COLO829 (cell line): ENCODE measurements around the gene HTRA3.

ENCODE experiments used
- DNase-seq: peaks from one replicate; pipeline ENCODE4 v3.0.0; 2012; ENCODE audit warnings: low spot score

HTRA3 gene

DNA sequence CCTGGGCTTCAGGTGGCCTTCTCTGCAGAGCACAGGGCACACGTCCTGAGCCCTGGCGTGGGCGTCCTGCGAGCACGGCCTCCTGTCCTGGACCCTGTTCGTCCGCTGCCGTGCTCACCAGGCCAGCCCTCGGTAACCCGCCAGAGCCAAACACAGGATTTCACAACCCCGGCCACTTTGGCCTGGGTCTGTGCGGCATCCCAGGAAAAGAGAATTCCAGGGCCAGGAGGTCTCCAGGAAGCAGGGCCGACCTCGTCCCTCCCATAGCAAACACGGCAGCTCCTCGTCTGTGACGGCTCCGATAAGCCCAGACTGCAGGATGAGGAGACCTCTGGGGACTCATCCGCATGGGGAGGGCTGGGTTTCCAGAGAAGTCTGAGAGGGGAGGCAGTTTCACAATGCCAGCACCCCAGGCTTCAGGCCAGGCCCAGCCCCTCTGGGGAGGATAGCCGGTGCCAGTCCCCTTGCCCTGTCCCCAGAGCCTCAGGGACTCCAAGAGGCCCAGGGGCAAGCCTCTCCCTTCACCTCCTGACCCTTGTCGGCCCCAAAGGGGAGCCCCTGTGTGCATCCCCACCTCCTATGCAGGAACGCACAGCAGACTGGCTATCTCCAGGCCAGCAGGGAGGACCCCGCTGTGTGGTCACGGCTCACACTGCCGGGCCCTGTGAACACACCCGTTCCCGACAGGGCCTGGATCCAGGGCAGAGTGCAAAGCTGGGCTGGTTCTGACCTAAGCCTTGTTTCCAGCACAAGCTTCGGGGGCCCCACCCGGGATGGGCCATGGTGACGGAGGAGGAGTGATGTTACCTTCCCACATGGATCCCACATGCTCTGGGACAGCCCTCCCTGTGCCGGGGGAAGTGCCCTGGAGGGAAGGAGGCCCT, 22.3 kb upstream of the HTRA3 start:
- DNase-seq: no peak

DNA sequence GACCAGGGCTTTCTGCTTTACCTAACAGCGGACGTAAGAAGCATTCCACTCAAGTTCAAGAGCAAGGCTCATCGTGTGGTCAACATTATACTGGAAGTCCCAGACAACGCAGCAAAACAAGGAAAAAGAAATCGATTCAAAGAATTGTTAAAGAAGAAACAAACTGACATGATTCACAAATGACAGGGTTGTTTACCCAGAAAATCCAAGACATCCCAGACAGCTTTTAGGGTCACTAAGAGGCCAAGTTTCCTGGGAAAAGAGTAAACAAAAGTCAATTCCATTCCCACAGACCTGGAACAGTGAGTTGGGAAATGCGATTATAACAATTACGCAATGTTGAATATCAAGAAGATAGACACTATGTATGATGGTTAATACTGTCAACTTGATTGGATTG, 21.5 kb upstream of the HTRA3 start:
- no peak for DNase-seq

DNA sequence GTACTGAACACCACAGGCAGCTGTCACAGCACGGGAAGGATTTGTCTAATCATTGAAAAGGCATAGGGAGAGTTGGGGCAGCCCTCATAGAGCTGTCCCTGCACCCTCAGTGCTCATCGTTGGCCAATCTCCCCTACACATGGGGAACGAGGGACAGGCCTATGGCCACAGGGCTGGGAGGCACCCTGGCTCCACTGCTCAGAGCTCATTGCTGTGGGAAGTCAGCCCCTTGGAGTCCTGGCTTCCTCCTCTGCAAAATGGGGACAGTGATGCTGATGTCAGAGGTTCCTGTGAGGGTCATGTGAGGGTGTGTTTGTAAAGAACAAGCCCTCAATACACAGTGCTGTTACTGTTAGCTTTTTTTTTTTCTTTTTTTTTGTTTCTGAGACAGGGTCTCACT, 19.3 kb upstream of the HTRA3 start:
- no peak for DNase-seq

DNA sequence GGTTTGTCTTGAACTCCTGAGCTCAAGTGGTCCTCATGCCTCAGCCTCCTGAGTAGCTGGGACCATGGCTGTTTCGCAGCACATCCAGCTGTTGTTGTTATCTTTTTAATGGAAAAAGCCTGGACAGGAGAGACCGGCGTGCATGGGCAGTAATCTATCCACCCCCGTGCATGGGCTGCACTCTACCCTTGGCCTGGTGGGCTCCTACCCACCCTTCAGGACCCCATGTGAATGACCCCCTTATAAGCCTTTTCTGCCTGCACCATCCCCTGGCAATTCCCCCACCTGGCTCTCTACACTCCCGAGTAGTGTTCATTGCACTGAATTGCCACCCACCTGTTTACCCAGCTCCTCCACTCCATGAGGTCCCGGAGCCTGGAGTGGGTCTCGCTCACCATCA, 18.9 kb upstream of the HTRA3 start:
- no peak for DNase-seq

DNA sequence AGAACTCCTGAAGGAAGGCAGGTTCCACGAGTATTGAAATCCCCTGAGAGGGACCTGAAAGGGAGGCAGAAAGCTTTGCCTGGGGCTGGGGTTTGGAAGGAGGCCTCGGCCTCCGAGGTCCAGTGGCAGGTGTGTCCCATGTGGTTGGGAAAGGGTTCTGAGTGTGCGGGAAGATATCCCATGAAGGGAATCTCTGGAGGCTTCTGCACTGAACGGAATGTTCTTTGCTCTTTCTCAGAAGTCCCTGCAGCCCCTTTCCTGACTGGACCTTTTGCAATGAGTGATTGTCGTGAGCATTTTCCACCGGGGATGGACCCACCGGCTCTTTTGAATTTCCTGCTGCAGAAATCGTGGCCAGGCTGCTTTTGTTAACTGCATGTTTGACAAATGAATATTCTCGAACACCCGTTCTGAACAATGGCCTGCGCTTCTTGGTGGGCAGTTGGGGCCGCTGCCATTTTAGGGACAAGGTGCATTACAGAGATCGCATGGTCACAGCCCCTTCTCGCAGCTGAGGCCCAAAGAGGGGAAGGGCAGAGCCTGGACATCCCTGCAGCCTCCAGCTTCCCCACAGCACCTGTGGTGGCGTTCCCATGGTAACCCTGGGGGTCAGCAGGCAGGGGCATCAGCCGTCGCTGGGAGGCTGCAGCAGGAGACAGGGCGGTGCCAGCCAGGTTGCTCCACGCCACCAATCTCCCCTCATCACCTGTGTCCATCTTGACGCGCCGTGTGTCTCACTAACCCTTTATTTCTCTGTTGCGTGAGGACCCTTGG, 18.3 kb upstream of the HTRA3 start:
- DNase-seq: no peak

DNA sequence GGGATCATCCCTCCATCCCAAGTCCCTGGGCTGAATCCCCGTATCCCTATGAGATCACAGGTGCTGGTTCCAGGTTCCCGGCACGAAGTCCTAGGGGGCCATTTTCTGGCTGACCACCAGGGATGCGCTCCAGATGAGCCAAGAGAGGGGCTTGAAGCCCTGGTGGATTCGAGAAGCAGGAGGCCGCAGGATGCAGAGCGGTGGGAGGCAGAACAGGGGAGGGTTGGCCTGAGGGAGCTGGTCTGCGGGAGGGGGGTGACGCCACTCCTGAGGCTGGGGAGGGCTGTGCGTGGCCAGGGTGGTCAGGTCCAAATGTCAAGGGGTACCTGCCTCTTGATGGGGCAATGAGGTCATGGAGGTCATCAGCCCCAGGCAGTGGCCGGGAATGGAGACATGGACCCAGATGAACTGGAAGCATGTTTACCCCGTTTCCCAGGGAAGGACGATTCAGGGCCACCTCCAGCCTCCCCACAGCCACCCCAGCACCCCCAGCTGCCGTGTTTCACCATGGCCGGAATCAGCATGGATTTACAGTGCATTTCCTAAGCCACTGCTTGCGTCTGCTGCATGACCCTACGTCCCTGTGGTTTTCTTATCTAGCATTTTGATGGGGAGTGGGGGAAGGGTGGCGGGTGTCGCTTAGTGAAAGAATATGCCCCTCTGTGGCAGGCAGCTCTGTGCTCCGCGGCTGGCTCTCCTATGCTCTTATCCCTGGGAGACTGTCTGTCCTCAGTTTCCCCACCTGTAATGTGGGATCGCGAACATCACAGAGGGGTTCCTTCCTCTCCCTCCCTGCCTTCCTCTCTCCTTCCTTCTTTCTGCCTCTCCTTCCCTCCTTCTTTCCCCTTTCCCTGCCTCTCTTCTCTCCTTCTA, 17.0 kb upstream of the HTRA3 start:
- no peak for DNase-seq

DNA sequence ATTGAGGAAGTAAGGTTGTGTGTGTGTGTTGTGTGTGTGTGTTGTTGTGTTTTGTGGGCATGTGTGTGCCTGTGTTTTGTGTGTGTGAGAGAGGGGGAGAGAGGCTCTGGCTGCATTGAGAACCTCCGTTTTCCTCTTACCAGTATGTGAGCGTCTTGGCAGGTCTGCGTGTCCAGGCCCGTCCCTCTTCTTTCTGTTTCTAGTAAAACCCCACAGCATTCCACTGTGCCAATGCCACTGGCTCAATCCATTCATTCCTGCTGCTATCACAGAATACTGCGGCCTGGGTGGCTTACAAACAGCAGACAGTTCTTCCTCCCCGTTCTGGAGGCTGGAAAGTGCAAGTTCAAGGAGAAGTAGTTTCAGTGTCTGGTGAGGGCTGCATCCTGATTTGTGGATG, 15.5 kb upstream of the HTRA3 start:
- DNase-seq: no peak

DNA sequence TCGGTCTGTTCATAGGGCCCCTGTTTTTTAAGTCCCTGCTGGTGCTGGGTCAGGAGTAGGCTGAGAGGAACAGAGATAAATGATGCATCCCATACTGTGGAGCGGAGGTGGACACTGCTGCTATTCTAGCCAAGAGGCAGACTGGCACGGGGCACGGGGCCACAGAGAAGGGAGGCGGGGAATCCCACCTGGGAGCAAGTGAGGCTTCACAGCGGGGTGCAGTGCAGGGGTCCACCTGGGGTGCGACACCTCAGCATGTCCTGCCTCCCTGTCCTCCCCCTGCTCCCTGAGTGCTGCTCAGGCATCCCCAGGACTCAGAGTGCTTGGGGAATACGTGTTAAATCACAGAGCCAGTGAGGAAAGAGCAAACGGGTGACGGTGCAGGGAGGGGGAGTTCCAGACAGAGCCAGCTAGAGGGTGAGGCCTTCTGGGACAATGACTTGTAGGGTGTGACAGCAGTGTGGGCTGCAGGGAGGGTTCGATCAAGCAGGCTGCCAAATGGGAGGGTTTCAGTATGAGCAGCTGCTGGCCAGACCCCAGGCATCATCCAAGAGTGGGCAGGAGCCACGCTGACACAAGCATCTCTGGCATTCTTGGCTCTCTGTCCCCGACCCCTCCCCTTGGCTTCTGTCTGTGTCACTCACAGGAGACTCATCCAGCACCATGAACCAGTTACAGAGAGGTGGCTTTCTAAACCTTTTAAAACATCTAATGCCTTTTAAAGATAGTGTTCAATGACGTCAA, 13.7 kb upstream of the HTRA3 start:
- DNase-seq: no peak

DNA sequence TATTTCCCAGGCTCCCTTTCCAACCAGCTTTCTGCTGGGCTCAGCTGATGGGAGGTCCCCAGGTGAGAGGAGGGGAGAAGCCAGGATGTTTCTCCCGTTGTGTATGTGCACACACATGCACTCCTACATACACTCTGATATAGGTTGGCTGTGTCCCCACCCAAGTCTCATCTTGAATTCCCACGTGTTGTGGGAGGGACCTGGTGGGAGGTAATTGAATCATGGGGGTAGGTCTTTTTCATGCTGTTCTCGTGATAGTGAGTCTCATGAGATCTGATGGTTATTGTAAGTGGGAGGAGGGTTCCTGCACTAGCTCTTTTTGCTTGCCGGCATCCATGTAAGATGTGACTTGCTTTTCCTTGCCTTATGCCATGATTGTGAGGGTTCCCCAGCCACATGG, 11.7 kb upstream of the HTRA3 start:
- DNase-seq: no peak

DNA sequence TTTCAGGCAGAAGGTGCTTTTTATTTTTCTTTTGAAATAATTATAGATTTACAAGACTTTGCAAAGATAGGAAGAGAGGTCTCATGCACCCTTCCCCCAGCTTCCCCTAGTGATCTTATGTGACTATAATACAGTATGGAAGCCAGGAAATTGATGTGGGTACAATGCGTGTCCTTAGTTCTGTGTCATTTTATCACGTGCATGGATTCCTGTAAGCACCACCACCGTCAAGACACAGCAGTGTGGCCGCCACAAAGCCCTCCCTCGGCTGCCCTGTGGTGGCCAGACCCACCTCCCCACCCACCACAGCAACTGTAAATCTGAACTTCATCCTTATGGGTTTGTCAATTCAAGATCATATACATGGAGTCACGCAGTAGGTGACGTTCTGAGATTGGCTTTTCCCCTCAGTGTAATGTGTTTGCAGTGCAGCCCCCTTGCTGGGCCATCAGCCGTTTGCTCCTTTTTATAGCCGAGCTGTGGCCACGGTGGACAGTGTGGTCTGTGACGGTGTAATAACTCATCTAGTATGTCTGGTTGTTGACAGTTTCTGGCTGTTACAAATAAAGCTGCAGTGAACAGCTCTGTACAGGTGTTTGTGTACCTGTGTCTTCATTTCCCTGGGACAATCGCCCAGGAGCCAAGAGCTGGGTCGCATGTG, 10.9 kb upstream of the HTRA3 start:
- DNase-seq: no peak

DNA sequence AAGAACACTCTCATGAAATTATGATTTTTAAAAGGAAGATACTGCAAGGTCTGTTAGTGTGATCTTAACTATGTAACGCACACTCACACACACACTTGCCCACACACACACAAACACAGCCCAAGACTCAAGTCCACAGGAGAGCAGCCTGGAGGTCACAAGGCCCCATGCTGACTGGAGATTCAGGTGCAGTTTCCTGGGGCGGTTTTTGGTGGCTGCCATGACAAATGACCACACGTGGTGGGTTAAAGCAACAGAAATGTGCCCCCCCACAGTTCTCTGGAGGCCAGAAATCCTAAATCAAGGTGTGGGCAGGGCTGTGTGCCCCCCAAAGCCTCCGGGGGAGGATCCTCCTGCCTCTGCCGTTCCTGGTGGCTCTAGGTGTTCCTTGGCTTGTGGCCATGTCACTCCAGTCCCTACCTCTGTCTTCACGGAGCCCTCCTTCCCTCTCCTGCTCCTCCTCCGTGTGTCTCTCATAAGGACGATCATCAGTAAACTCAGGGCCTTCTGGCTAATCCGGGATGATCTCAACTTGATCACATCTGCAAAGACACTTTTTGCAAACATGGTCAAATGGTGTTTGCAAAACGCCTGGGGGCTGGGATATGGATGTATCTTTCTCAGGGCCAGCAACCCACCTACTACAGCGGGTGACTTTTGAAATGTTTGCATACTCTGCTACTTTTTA, 9.7 kb upstream of the HTRA3 start:
- DNase-seq: no peak

DNA sequence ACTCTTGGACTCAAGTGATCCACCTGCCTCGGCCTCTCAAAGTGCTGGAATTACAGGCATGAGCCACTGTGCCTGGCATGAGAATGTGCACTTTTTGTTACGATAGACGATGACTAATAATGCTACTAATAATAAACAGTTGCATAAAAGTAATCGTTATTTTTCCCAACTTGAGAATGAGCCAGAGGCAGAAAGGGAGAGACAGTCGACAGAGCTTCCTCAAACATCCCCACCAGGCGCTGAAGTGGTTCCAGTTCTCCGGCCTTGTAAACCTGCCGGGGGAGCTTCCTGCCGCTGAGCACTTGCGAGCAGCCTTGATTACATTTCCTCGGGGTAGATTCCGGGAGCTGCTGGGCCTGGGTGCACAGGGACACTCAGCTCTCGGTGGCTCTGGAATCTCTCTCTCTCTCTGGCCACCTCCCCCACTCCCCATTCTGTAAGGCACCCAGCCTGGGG, 8.9 kb upstream of the HTRA3 start:
- DNase-seq: no peak

DNA sequence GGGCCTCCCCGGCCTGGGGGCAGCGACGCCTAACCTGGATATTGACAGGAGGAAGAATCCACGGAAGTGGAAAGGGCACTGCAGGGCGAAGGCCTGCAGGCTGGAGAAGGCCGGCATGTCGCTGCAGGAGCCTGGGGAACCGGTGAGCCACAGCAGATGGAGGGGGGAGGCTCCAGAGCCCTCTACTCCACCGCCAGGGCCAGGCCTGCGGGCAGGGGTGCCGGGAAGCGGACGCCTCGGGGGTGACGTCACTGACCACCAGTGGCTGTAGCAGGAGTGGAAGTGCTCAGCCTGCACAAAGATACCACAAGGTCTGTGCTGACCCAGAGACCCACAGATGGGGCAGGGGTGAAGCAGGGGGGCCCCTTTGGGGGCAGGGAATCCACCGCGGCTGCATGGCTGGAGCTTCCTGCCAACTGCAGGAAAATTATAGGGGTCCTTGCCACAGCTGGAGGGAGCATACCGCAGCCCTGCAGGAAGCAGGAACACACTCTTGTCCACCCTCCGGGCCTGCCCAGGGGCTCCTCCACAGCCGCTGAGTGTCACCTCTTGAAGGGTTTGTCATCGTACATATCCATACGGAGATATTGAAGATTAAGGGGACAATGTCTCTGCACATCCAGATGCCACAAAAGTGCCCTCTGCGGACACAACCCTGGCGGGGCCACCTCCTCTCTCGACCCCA, 7.6 kb upstream of the HTRA3 start:
- DNase-seq: no peak

DNA sequence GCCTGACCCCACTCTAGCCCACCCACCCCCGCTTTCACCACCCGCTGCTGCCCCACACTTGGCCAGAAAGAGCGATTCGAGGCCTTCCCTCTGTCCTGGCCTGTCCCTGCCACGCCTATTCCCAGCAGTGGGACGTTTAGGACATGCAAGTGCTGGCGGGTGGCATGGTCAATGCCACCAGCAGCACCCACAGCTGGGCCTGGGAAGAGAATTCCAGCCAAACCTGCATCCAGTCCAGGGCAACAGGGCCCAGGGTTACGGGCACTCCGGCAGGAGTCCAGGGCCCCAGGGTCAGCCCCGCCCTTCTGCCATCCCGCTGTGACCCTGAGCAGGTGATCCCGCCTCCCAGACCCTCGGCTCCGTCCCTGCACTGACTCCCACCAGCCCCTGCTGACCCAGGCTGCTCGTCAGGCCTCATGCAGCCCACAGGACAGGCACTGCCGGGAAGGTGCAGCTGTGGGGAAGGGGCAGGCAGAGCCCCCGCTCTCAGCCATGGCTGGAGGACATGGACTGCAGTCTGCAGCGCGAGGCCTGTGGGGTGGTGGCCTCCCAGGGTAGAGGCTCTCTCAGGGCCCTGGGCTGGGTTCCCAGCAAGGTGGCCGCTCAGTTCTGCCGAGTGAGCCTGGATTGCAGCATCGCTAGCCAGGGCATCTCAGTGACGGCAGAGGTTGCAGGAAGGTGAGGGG, 6.8 kb upstream of the HTRA3 start:
- DNase-seq: no peak

DNA sequence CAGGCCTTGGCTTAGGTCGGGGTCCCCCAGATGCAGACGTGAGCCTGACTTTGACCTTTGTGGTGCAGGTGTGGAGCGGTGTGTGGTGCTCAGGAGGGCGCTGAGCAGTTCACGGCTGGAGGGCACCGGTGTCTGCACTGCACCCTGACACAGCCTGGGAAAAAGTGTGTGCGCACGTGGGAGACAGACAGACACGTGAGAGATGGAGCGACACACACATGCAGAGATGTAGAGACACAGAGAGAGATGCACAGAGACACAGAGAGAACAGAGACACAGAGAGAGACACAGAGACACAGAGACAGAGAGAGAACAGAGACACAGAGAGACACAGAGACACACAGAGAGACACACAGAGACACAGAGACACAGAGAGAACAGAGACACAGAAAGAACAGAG, 6.2 kb upstream of the HTRA3 start:
- no peak for DNase-seq

DNA sequence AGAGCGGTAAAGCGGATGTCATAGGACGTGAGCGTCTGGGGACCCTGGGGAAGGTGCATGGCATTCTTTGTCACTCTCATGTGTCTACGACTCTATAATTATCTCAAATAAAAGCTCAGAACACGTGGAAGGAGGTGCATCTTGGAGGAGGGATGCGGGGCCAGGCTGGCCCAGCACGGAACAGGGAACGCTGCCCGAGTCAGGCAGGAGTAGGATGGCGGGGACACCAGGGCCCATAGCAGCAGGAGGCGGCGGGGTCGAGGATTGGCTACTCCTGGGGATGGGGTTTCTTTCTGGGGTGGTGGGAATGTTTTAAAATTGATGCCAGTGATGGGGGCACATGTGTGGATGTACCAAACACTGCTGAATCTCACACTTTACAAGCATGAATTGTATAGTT, 5.4 kb upstream of the HTRA3 start:
- no peak for DNase-seq

DNA sequence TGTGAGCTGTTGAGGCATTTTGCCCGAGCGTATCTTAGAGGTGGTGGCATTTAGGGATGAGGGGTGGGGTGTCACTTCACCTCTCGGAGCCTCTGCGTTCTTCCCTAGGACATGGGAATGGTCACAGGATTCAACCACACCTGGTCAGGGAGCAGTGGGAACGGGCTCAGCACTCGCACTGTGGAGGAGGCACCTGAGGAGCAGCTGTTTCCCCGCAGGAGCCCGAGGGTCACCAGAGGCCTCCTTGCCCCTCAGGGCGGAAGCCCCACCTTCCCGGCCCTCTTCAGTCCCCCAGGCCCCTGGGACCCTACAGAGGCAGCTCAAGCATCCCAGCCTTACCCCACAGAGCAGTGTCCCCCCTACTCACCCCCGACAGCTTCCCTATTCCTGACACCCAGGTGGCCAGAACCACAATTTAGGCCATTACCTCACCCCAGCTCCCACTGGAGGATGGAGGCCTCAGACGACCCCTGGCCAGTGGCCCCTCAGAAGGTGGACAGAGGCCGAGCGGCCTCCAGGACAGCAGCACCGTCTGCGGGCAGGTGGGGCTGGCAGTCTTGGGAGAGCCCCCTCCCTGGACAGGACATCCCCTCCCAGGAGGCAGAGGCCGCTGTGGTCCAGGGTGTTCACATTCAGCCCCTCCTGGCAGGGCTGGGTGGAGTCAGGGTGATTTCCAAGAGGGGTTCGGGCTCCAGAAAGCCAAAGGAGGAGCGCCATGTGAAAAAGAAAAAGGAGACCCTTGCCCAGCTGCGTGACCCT, 4.2 kb upstream of the HTRA3 start:
- DNase-seq: no peak

DNA sequence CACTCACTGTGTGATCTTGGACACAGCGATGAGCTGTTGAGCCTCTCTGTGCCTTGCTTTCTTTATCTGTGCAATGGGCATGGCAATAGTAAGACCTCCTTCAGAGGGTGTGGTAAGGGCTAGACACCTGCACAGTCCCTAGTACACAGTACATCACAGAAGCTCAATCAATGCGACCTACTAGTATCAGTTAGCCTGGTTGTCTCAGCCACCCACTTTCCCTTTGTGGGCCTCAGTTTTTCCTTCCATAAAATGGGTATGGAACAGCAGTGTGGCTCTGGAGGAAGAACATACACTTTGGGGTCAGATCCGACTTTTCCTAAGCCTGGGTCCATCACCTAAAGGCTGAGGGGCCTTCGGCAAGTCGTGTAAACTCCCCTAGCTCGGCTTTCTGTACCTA, 3.5 kb upstream of the HTRA3 start:
- no peak for DNase-seq

DNA sequence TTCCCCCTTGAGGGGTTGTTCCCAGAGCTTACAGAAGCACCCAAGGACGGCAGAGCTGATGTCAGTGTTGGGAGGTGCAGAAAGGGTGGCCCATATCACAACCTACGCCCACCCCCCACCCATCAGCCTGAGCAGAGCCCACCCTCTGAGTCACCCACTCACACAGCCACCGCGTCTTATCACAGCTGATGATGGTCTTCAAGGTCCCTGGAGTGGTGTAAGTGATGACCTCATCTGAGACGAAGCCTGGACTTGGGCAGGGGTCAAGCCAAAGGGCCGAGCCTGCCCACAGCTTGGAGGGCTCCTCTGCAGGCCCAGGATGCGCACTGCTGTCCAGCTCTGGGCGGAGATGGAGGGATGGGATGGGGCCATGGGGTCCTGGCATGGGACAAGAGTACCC, 3.0 kb upstream of the HTRA3 start:
- DNase-seq: no peak
